ENCODE results near the gene VDAC1.

Gene VDAC1

GRCh38 chr5:134029156-134029555, 24.4 kb upstream of the VDAC1 start:
- H3K27ac ChIP-seq (ENCODE audit: low read depth, low read length): no peak overlapping the region

GRCh38 chr5:134028496-134028895, 23.7 kb upstream of the VDAC1 start:
- Histone ChIP-seq H3K4me2 (ENCODE audit: low read length) (no peak overlapping the region), H3K9me2 (replicated peaks; ENCODE audit: control insufficient read depth, low read length) (no peaks in the 10 kb centered on the region), H3K27me3 (ENCODE audit: control insufficient read depth, low read length) (no peaks in the 10 kb centered on the region), H3K36me3 (ENCODE audit: control insufficient read depth, low read length) (no peaks in the 10 kb centered on the region), H3K9me3 (ENCODE audit: control insufficient read depth, insufficient read depth, low read length) (no peaks in the 10 kb centered on the region), H3K79me2 (ENCODE audit: control insufficient read depth, low read length) (no peaks in the 10 kb centered on the region), H3F3A (ENCODE audit: control insufficient read depth, insufficient read depth) (no peaks in the 10 kb centered on the region), H3K4me1 (ENCODE audit: control insufficient read depth, low read length) (peaks cover 12% of the 10 kb centered on the region), H3K27ac (ENCODE audit: low read depth, low read length) (no peak overlapping the region), H4K20me1 (ENCODE audit: control insufficient read depth, insufficient read depth, low read depth, low read length) (no peaks in the 10 kb centered on the region), H3K4me3 (ENCODE audit: low read length) (no peak overlapping the region)
- no peak for TF ChIP-seq EZH2phosphoT487 (IDR thresholded peaks at IDR 0.05; ENCODE audit: borderline replicate concordance, low read length)
- no peak for TF ChIP-seq CTCF (IDR thresholded peaks at IDR 0.05; ENCODE audit: low read depth, low read length, poor library complexity, severe bottlenecking)

More at GRCh38 chr5:134029156-134029555, 24.4 kb upstream of the VDAC1 start:
- no peaks in the 10 kb centered on the region for H3K36me3 ChIP-seq (ENCODE audit: control insufficient read depth, low read length)
- H4K20me1 ChIP-seq (ENCODE audit: control insufficient read depth, insufficient read depth, low read depth, low read length): no peaks in the 10 kb centered on the region
- no peaks in the 10 kb centered on the region for H3K79me2 ChIP-seq (ENCODE audit: control insufficient read depth, low read length)
- H3K27me3 ChIP-seq (ENCODE audit: control insufficient read depth, low read length): no peaks in the 10 kb centered on the region
- no peaks in the 10 kb centered on the region for H3K9me2 ChIP-seq (replicated peaks; ENCODE audit: control insufficient read depth, low read length)
- no peak overlapping the region for H3K4me3 ChIP-seq (ENCODE audit: low read length)
- H3K9me3 ChIP-seq (ENCODE audit: control insufficient read depth, insufficient read depth, low read length): no peaks in the 10 kb centered on the region
- TF ChIP-seq CTCF (IDR thresholded peaks at IDR 0.05; ENCODE audit: low read depth, low read length, poor library complexity, severe bottlenecking) (no peak), EZH2phosphoT487 (IDR thresholded peaks at IDR 0.05; ENCODE audit: borderline replicate concordance, low read length) (no peak)
- H3K4me2 ChIP-seq (ENCODE audit: low read length): no peak overlapping the region
- peaks cover 12% of the 10 kb centered on the region for H3K4me1 ChIP-seq (ENCODE audit: control insufficient read depth, low read length)
- H3F3A ChIP-seq (ENCODE audit: control insufficient read depth, insufficient read depth): no peaks in the 10 kb centered on the region

GRCh38 chr5:134027288-134027615, 22.5 kb upstream of the VDAC1 start:
- Histone ChIP-seq H3K27ac (ENCODE audit: low read depth, low read length) (no peak overlapping the region), H3K27me3 (ENCODE audit: control insufficient read depth, low read length) (no peaks in the 10 kb centered on the region), H3K36me3 (ENCODE audit: control insufficient read depth, low read length) (no peaks in the 10 kb centered on the region), H3K4me1 (ENCODE audit: control insufficient read depth, low read length) (peaks cover 6% of the 10 kb centered on the region), H3K4me3 (ENCODE audit: low read length) (no peak overlapping the region), H3K9me2 (replicated peaks; ENCODE audit: control insufficient read depth, low read length) (no peaks in the 10 kb centered on the region), H3K9me3 (ENCODE audit: control insufficient read depth, insufficient read depth, low read length) (no peaks in the 10 kb centered on the region), H3K79me2 (ENCODE audit: control insufficient read depth, low read length) (no peaks in the 10 kb centered on the region), H4K20me1 (ENCODE audit: control insufficient read depth, insufficient read depth, low read depth, low read length) (no peaks in the 10 kb centered on the region), H3F3A (ENCODE audit: control insufficient read depth, insufficient read depth) (no peaks in the 10 kb centered on the region), H3K4me2 (ENCODE audit: low read length) (no peak overlapping the region)
- TF ChIP-seq CTCF (IDR thresholded peaks at IDR 0.05; ENCODE audit: low read depth, low read length, poor library complexity, severe bottlenecking): no peak
- no peak for TF ChIP-seq EZH2phosphoT487 (IDR thresholded peaks at IDR 0.05; ENCODE audit: borderline replicate concordance, low read length)
